Loucy (cell line): ENCODE results near the gene SUPV3L1.
"Not testable (repeated sequence)": the region's sequence is repeated elsewhere in the genome, so short reads cannot be mapped to it uniquely, and the experiment has no call there.

ENCODE experiments used
- EZH2phosphoT487 ChIP-seq: fragments of 200-600 bp; IDR thresholded peaks from 2 replicates; pipeline ENCODE4 v1.6.1; 2018; ENCODE audit warnings: antibody characterized with exemption, mild to moderate bottlenecking, moderate library complexity, borderline replicate concordance
- TF ChIP-seq, protein P1 (sequence below): fragments of 200-600 bp; sonication (generic); conservative IDR thresholded peaks from 2 replicates; pipeline ENCODE4 v1.5.1; 2014; ENCODE audit warnings: mild to moderate bottlenecking, antibody characterized with exemption, low read length

DNA sequence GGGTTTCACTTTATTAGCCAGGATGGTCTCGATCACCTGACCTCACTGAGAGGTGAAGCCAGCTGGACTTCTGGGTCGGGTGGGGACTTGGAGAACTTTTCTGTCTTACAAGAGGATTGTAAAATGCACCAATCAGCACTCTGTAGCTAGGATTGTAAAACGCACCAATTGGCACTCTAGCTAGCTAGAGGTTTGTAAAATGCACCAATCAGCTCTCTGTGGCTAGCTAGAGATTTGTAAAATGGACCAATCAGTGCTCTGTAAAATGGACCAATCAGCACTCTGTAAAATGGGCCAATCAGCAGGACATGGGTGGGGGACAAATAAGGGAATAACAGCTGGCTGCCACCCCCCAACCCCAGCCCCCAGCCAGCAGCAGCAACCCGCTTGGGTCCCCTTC is 4.7 kb upstream of the SUPV3L1 start:
- TF ChIP-seq, protein P1, sequence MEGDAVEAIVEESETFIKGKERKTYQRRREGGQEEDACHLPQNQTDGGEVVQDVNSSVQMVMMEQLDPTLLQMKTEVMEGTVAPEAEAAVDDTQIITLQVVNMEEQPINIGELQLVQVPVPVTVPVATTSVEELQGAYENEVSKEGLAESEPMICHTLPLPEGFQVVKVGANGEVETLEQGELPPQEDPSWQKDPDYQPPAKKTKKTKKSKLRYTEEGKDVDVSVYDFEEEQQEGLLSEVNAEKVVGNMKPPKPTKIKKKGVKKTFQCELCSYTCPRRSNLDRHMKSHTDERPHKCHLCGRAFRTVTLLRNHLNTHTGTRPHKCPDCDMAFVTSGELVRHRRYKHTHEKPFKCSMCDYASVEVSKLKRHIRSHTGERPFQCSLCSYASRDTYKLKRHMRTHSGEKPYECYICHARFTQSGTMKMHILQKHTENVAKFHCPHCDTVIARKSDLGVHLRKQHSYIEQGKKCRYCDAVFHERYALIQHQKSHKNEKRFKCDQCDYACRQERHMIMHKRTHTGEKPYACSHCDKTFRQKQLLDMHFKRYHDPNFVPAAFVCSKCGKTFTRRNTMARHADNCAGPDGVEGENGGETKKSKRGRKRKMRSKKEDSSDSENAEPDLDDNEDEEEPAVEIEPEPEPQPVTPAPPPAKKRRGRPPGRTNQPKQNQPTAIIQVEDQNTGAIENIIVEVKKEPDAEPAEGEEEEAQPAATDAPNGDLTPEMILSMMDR = not testable (repeated sequence)
- TF ChIP-seq EZH2phosphoT487 = not testable (repeated sequence)
